ENCODE results near the gene ATP5F1A. TPM values are rescaled to one million over a fixed set of nuclear protein-coding genes. Genes with fewer than 3 reads are reported as not detected.
"Not testable (repeated sequence)": the region's sequence is repeated elsewhere in the genome, so short reads cannot be mapped to it uniquely, and the experiment has no call there.

The ATP5F1A gene
- total and polyA plus RNA-seq, 2 experiments from 2014 or later, result 1,340 to 1,610 TPM

DNA sequence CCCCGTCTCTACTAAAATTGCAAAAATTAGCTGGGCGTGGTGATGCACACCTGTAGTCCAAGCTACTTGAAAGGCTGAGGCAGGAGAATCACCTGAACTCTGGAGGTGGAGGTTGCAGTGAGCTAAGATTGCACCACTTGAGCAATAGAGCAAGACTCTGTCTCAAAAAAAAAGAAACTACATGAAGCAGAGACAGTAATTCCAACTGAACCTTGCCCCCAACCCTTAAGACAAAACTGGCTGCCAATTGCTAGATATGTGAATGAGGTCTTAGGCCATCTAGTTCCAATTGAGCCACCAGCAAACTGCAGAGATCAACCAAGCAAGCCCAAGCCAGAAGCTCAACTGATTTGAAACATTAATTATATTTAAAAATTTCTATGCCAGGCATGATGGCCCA is 32.0 kb upstream of the ATP5F1A start:
- Histone ChIP-seq H3K9me3 (ENCODE audit: low read depth) (no peaks in the 10 kb centered on the region), H3K27ac (no peak overlapping the region), H3K4me1 (ENCODE audit: low read depth) (peaks cover 5% of the 10 kb centered on the region), H3K27me3 (no peaks in the 10 kb centered on the region), H3K4me3 (no peak overlapping the region), H3K36me3 (peaks cover 18% of the 10 kb centered on the region)
- DNase-seq (ENCODE audit: low read depth in 1 of 2, low spot score in 1 of 2), result no peak
- TF ChIP-seq, protein P1, sequence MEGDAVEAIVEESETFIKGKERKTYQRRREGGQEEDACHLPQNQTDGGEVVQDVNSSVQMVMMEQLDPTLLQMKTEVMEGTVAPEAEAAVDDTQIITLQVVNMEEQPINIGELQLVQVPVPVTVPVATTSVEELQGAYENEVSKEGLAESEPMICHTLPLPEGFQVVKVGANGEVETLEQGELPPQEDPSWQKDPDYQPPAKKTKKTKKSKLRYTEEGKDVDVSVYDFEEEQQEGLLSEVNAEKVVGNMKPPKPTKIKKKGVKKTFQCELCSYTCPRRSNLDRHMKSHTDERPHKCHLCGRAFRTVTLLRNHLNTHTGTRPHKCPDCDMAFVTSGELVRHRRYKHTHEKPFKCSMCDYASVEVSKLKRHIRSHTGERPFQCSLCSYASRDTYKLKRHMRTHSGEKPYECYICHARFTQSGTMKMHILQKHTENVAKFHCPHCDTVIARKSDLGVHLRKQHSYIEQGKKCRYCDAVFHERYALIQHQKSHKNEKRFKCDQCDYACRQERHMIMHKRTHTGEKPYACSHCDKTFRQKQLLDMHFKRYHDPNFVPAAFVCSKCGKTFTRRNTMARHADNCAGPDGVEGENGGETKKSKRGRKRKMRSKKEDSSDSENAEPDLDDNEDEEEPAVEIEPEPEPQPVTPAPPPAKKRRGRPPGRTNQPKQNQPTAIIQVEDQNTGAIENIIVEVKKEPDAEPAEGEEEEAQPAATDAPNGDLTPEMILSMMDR (IDR thresholded peaks at IDR 0.05; ENCODE audit: low read depth, low read length), result no peak

DNA sequence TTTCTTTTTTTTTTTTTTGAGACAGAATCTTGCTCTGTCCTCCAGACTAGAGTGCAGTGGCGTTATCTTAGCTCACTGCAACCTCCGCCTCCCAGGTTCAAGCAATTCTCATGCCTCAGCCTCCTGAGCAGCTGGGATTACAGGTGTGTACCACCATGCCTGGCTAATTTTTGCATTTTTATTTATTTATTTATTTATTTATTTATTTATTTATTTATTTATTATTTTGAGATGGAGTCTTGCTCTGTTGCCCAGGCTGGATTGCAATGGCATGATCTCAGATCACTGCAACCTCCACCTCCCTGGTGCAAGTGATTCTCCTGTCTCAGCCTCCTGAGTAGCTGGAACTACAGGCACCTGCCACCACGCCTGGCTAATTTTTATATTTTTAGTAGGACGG is 28.5 kb upstream of the ATP5F1A start:
- peaks cover 32% of the 10 kb centered on the region for H3K36me3 ChIP-seq
- not testable (repeated sequence) for H3K27me3 ChIP-seq; H3K4me1 ChIP-seq (ENCODE audit: low read depth); DNase-seq (ENCODE audit: low read depth in 1 of 2, low spot score in 1 of 2); H3K27ac ChIP-seq; H3K9me3 ChIP-seq (ENCODE audit: low read depth); H3K4me3 ChIP-seq

DNA sequence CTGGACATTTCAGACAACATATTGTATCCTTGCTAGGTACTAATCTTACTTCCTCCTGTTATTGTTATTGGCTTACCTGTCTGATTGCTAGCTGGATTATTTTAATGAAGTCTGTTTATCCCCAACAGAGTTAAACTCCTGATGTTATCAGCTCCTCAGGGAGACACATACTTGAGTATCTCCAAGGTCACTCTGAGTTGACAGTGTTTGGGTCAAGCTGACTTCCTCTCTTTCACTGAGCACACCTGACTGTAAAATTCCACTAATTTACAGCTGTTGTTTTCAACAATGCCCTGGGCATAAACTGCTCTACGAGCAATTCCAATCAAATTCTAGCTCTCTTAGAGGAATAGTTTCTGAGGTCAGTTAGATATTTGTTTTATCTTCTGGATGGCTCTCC is 15.7 kb upstream of the ATP5F1A start:
- DNase-seq (ENCODE audit: low read depth in 1 of 2, low spot score in 1 of 2), result no peak
- no peaks in the 10 kb centered on the region for H3K27me3 ChIP-seq
- peak overlapping the region; percentile 55 for H3K27ac ChIP-seq
- no peaks in the 10 kb centered on the region for H3K36me3 ChIP-seq
- H3K4me3 ChIP-seq, result no peak overlapping the region
- TF ChIP-seq, protein P1 (IDR thresholded peaks at IDR 0.05; ENCODE audit: low read depth, low read length), result no peak
- peaks cover 8% of the 10 kb centered on the region for H3K4me1 ChIP-seq (ENCODE audit: low read depth)
- H3K9me3 ChIP-seq (ENCODE audit: low read depth), result no peaks in the 10 kb centered on the region

DNA sequence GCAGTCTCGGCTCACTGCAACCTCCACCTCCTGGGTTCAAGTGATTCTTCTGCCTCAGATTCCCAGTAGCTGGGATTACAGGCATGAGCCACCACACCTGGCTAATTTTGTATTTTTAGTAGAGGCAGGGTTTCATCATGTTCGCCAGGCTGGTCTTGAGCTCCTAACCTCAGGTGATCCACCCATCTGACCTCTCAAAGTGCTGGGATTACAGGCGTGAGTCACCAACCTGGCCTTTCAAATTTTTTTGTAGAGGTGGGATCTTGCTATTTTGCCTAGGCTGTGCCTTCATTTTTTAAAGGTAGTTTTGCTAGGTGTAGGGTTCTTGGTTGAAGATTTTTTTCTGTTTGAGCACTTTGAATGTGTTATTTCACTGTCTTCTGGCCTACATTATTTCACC is 12.3 kb upstream of the ATP5F1A start:
- Histone ChIP-seq H3K9me3 (ENCODE audit: low read depth) (no peaks in the 10 kb centered on the region), H3K27ac (no peak overlapping the region), H3K4me1 (ENCODE audit: low read depth) (peaks cover 8% of the 10 kb centered on the region), H3K4me3 (no peak overlapping the region), H3K36me3 (peaks cover 7% of the 10 kb centered on the region), H3K27me3 (no peaks in the 10 kb centered on the region)
- TF ChIP-seq, protein P1 (IDR thresholded peaks at IDR 0.05; ENCODE audit: low read depth, low read length), result no peak
- no peak for DNase-seq (ENCODE audit: low read depth in 1 of 2, low spot score in 1 of 2)

DNA sequence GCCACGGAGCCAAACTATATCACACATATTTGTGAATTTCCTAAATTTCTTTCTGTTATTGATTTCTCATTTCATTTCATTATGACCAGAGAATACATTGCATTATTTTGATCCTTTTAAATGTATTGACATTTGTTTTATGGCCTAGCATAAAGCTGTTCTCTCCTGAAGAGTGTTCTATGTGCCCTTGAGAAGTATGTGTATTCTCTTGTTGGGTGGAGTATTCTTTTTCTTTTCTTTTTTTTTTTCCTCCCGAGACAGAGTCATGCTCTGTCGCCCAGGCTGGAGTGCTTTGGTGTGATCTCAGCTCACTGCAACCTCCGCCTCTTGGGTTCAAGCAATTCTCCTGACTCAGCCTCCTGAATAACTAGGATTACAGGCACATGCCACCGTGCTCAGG is 11.3 kb upstream of the ATP5F1A start:
- H3K4me3 ChIP-seq, result no peak overlapping the region
- H3K36me3 ChIP-seq, result peaks cover 7% of the 10 kb centered on the region
- no peaks in the 10 kb centered on the region for H3K9me3 ChIP-seq (ENCODE audit: low read depth)
- no peak overlapping the region for H3K27ac ChIP-seq
- peaks cover 14% of the 10 kb centered on the region for H3K4me1 ChIP-seq (ENCODE audit: low read depth)
- TF ChIP-seq, protein P1 (IDR thresholded peaks at IDR 0.05; ENCODE audit: low read depth, low read length), result no peak
- no peaks in the 10 kb centered on the region for H3K27me3 ChIP-seq
- DNase-seq (ENCODE audit: low read depth in 1 of 2, low spot score in 1 of 2), result no peak

DNA sequence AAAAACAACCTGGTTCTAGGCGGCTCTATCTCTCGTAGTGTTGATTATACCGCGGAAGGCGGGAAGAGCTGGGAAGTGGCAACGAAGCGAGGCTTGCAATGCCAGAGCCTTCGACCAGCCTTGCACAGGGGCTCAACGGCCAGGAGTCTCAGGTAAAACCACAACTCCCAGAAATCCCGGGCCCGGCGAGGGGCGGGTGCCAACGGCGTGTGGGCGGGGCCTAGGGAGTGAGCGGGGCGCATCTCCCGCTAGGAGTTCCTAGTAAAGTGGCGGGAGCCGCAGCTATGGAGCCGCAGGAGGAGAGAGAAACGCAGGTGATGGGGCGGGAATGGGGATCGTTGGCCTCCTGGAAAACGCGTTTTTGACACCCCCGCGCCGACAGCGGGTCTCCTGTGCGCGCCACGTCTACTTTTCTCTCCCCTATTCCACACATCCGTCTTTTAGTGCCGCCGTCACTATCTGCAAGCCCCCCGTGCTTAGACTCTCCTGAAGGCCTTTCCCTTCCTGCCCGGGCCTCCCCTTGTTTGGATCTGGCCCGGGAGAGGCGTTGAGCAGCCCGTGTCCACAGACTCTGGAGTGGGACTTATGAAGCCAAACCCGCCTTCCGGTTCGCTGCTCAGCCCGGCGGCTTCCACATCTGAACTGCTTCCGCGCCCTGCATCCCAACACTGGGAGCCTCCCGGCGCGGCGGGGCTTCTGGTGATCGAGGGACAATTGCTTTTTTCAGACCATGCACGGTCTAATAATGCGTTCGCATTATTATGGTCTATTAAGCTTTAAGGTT is 6.2 kb upstream of the ATP5F1A start, which contains the start of gene HAUS1:
TSS of gene HAUS1 (plus strand) at position 258 of the 784 bp plus-strand sequence. CDS start at position 285, 27 bp downstream.
- peak within 1 kb of the TSS; percentile 69 for H3K4me3 ChIP-seq

More for the DNA sequence above, 6.2 kb upstream of the ATP5F1A start, which contains the start of gene HAUS1:
- Histone ChIP-seq H3K9me3 (ENCODE audit: low read depth) (no peaks in the 10 kb centered on the region), H3K27me3 (no peaks in the 10 kb centered on the region), H3K36me3 (peaks cover 7% of the 10 kb centered on the region), H3K4me1 (ENCODE audit: low read depth) (peaks cover 8% of the 10 kb centered on the region), H3K27ac (peak within 1 kb of the TSS; percentile 66)
- peak; percentile 89 to 95 for DNase-seq (ENCODE audit: low read depth in 1 of 2, low spot score in 1 of 2)
- TF ChIP-seq, protein P1 (IDR thresholded peaks at IDR 0.05; ENCODE audit: low read depth, low read length), result no peak
